ENCODE results near the gene USP4. TPM values are rescaled to one million over a fixed set of nuclear protein-coding genes. Genes with fewer than 3 reads are reported as not detected.

The USP4 gene
- total RNA-seq, 1 experiment from 2014 or later: 31.7 TPM

DNA sequence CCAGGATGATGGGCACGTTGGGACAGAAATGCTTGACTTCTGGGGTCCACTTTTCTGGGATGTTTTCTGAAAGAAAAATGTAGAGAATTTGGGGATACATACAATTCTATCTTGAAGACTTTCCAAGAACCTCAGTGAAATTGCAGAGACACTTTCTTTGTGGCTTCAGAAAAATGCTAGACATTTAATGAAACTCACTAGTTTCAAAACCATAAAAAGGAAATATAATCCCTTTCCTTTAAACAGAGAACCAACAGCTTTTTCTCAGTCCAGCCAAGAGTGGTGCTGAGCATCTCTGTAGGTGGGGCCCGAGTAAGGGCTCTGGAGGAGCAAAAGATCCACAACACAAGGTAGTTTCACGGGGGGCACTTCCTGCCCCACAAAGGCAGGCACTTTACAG lies 22.7 kb upstream of the USP4 start (continued):
- TF ChIP-seq, protein P1, sequence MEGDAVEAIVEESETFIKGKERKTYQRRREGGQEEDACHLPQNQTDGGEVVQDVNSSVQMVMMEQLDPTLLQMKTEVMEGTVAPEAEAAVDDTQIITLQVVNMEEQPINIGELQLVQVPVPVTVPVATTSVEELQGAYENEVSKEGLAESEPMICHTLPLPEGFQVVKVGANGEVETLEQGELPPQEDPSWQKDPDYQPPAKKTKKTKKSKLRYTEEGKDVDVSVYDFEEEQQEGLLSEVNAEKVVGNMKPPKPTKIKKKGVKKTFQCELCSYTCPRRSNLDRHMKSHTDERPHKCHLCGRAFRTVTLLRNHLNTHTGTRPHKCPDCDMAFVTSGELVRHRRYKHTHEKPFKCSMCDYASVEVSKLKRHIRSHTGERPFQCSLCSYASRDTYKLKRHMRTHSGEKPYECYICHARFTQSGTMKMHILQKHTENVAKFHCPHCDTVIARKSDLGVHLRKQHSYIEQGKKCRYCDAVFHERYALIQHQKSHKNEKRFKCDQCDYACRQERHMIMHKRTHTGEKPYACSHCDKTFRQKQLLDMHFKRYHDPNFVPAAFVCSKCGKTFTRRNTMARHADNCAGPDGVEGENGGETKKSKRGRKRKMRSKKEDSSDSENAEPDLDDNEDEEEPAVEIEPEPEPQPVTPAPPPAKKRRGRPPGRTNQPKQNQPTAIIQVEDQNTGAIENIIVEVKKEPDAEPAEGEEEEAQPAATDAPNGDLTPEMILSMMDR (IDR thresholded peaks at IDR 0.05 in 2 of 3, conservative IDR thresholded peaks at IDR 0.05 in 1 of 3; ENCODE audit: borderline replicate concordance in 1 of 3, insufficient read depth in 1 of 3, low read depth in 2 of 3, low read length in 2 of 3): no peak
- TF ChIP-seq JUND (IDR thresholded peaks at IDR 0.05) (no peak), ELF1 (IDR thresholded peaks at IDR 0.05; ENCODE audit: borderline replicate concordance, low read depth) (no peak)
- TF ChIP-seq, protein P2, sequence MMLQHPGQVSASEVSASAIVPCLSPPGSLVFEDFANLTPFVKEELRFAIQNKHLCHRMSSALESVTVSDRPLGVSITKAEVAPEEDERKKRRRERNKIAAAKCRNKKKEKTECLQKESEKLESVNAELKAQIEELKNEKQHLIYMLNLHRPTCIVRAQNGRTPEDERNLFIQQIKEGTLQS (IDR thresholded peaks at IDR 0.05): no peak

DNA sequence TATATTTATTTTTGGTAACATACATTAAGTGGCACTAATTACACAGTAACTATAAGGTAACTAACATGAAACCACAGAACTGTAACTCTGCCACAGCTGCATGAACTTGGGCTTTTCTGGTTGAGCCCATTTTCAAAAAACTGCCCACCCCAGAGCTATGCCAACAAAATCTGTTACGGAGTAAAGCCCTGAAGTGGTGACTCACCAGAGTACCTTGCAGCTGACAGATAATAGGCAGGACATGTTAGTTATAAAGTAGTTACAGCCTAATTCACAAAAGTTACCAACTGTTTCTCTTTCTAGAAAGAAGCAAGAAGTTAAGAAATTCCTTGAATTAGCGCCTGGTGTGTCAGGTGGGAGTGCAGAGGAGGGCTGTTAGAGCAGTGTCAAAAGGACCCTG lies 19.8 kb upstream of the USP4 start:
- Histone ChIP-seq H3K9ac (ENCODE audit: low read length) (peak overlapping the region; percentile 71), H2AFZ (ENCODE audit: low read depth, low read length, poor library complexity, severe bottlenecking) (no peak overlapping the region), H3K9me3 (ENCODE audit: control insufficient read depth in 1 of 2, insufficient read depth in 1 of 2, low read depth in 1 of 2, low read length in 2 of 2) (no peaks in the 10 kb centered on the region), H3K4me3 (replicated peaks in 1 of 2; ENCODE audit: low read depth in 1 of 2, low read length in 2 of 2) (peak overlapping the region in 1 of 2 experiments; percentile 64; a peak in 3 of 4 replicates), H3K27me3 (ENCODE audit: insufficient read depth, low read length) (no peaks in the 10 kb centered on the region), H3K27ac (ENCODE audit: low read depth, low read length) (peak overlapping the region; percentile 99), H3K9me2 (ENCODE audit: insufficient read depth) (no peaks in the 10 kb centered on the region), H3K36me3 (ENCODE audit: control insufficient read depth in 1 of 2, insufficient read depth in 2 of 2, low read length in 2 of 2) (peaks cover 18 to 46% of the 10 kb centered on the region in 2 experiments; a peak in 3 of 4 replicates), H4K20me1 (ENCODE audit: insufficient read depth) (no peaks in the 10 kb centered on the region), H3K4me2 (ENCODE audit: low read length) (peak overlapping the region; percentile 83), H3K79me2 (ENCODE audit: insufficient read depth, low read length) (peaks cover 54% of the 10 kb centered on the region), H3K4me1 (ENCODE audit: control insufficient read depth in 1 of 2, insufficient read depth in 2 of 2, low read length in 2 of 2) (peaks cover 15 to 31% of the 10 kb centered on the region in 2 experiments)
- ChIA-PET POLR2A (interaction anchor here (1.0 kb wide), 1 partner anchor 10 kb away, joined by 3 read pairs; no protein-coding TSS in a partner anchor), CTCF (interaction anchor here (0.9 to 1.4 kb wide), 2 partner anchors 19 to 89 kb away, joined by 4 to 5 read pairs; partner anchors contain the start of gene USP4), RAD21 (ENCODE audit: low non-redundant PET in 1 of 2, low total read pairs in 2 of 2, uncharacterized antibody in 2 of 2, unreplicated experiment in 2 of 2) (no interaction called here)
- no peak for DNase-seq (ENCODE audit: low read depth, low spot score)
- TF ChIP-seq ZNF274 (IDR thresholded peaks at IDR 0.05; ENCODE audit: low read depth, low read length) (no peak), FOSL1 (IDR thresholded peaks at IDR 0.05; ENCODE audit: low read depth) (peak; percentile 20; the same call in 1 of the 2 replicates), POLR2AphosphoS5 (IDR thresholded peaks at IDR 0.05; ENCODE audit: low read depth, low read length) (peak; percentile 24; the same call in 1 of the 2 replicates), SIN3A (IDR thresholded peaks at IDR 0.05; ENCODE audit: low read depth) (no peak), EZH2phosphoT487 (IDR thresholded peaks at IDR 0.05; ENCODE audit: borderline replicate concordance) (no peak), CBX3 (IDR thresholded peaks at IDR 0.05; ENCODE audit: low read depth) (no peak), POLR2A (IDR thresholded peaks at IDR 0.05; ENCODE audit: borderline replicate concordance, extremely low read depth, insufficient read depth, insufficient read length) (no peak)
- TF ChIP-seq, protein P1 (IDR thresholded peaks at IDR 0.05 in 2 of 3, conservative IDR thresholded peaks at IDR 0.05 in 1 of 3; ENCODE audit: borderline replicate concordance in 1 of 3, insufficient read depth in 1 of 3, low read depth in 2 of 3, low read length in 2 of 3): no peak
- no TSS peak for BruUV-seq (replicated peaks)
- intact Hi-C loops (cut with micrococcal nuclease): loop anchor here (2.0 to 5.0 kb wide), 2 partner anchors 53 to 187 kb away; partner anchors contain the start of genes KLHDC8B and TCTA
- ATAC-seq: no peak
